Cardiac muscle cell (in vitro differentiated cells and primary cell): ENCODE measurements around the gene MTX2. TPM values are rescaled to one million over a fixed set of nuclear protein-coding genes. Genes with fewer than 3 reads are reported as not detected.
"Not testable (repeated sequence)": the region's sequence is repeated elsewhere in the genome, so short reads cannot be mapped to it uniquely, and the experiment has no call there.

Source experiments
- DNase-seq, 2 donors: peaks; one replicate each; pipeline versions ENCODE4 v3.0.0 to v3.0.0-alpha.2; 2010 to 2017; ENCODE audit warnings: low read depth in 1 of 2, low spot score in 1 of 2
- H3K27ac ChIP-seq: fragments of 200-600 bp; sonication (generic); 2 replicates; pipeline ENCODE4 v1.5.1; 2016
- H3K27me3 ChIP-seq: fragments of 200-600 bp; sonication (generic); 2 replicates; pipeline ENCODE4 v1.6.0; 2016; ENCODE audit warnings: control low read depth
- H3K36me3 ChIP-seq: fragments of 200-600 bp; sonication (generic); 2 replicates; pipeline ENCODE4 v1.5.1; 2016; ENCODE audit warnings: control low read depth
- H3K4me1 ChIP-seq: fragments of 200-600 bp; sonication (generic); 2 replicates; pipeline ENCODE4 v1.8.1; 2017; ENCODE audit warnings: low read depth, mild to moderate bottlenecking, mixed run types
- H3K4me3 ChIP-seq: fragments of 200-600 bp; sonication (generic); 2 replicates; pipeline ENCODE4 v1.5.1; 2016; ENCODE audit warnings: mild to moderate bottlenecking
- H3K9me3 ChIP-seq: fragments of 200-600 bp; sonication (generic); 2 replicates; pipeline ENCODE4 v1.5.1; 2017; ENCODE audit warnings: low read depth, mild to moderate bottlenecking, control low read depth
- CTCF ChIP-seq: IDR thresholded peaks from 2 replicates; pipeline ENCODE4 v1.5.1; 2012; ENCODE audit warnings: low read depth, mild to moderate bottlenecking, low read length
- polyA plus RNA-seq: library from polyadenylated mRNA; unstranded; fragments of >200 nt; fragmentation: Nextera tagmentation; extraction: Ambion mirVana; gene quantifications from 2 replicates; pipeline ENCODE4 v1.2.1, GENCODE V29; 2016
- total RNA-seq: library from RNA; depleted of rRNA; stranded (reverse); fragments of >200 nt; gene quantifications from 2 replicates; pipeline ENCODE4 v1.2.3, GENCODE V29; 2016

Gene MTX2
- total and polyA plus RNA-seq, 2 experiments from 2014 or later, result 50.9 to 124 TPM

GRCh38 chr2:176297067-176297466 is 27.8 kb downstream of the MTX2 start:
- Histone ChIP-seq H3K4me1 (peaks cover 3% of the 10 kb centered on the region), H3K9me3 (no peaks in the 10 kb centered on the region), H3K27me3 (no peaks in the 10 kb centered on the region), H3K27ac (no peak overlapping the region), H3K36me3 (peaks cover 13% of the 10 kb centered on the region), H3K4me3 (no peak overlapping the region)
- no peak for DNase-seq
- TF ChIP-seq CTCF, result no peak

GRCh38 chr2:176297737-176298136 is 28.5 kb downstream of the MTX2 start:
- H3K36me3 ChIP-seq, result peaks cover 13% of the 10 kb centered on the region
- no peak overlapping the region for H3K4me3 ChIP-seq
- no peaks in the 10 kb centered on the region for H3K27me3 ChIP-seq
- H3K9me3 ChIP-seq, result no peaks in the 10 kb centered on the region
- TF ChIP-seq CTCF, result no peak
- DNase-seq, result no peak
- H3K27ac ChIP-seq, result no peak overlapping the region
- H3K4me1 ChIP-seq, result peaks cover 3% of the 10 kb centered on the region

- H3K4me3 ChIP-seq, DNase-seq, H3K9me3 ChIP-seq, H3K4me1 ChIP-seq, H3K27ac ChIP-seq, H3K27me3 ChIP-seq, H3K36me3 ChIP-seq: not testable (repeated sequence)
These were observed 36.8 kb downstream of the MTX2 start for GRCh38 chr2:176306020-176306419.

DNA sequence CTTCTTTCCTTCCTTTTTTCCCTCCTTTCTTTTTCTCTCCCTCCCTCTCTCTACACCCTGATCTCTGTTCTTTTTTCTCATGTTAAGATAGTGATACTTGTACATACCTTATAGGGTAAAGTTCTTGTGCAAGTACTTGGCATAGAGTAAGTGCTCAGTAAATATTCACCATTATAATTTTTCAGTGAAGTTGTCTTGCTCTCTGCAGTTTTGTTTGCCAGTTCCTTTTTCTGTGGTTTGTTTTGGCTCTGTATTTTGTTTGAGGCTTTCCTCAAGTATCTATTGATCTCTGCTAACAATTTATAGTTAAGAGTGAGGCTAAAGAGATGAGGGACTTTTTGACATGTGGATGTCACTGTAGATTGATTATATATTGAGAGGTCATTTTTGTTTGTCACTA is 48.0 kb downstream of the MTX2 start:
- H3K9me3 ChIP-seq, result no peaks in the 10 kb centered on the region
- H3K4me3 ChIP-seq, result no peak overlapping the region
- H3K36me3 ChIP-seq, result no peaks in the 10 kb centered on the region
- no peak for TF ChIP-seq CTCF
- no peak overlapping the region for H3K27ac ChIP-seq
- H3K27me3 ChIP-seq, result no peaks in the 10 kb centered on the region
- no peaks in the 10 kb centered on the region for H3K4me1 ChIP-seq
- DNase-seq, result peak in 1 of 2 donors; percentile 33

DNA sequence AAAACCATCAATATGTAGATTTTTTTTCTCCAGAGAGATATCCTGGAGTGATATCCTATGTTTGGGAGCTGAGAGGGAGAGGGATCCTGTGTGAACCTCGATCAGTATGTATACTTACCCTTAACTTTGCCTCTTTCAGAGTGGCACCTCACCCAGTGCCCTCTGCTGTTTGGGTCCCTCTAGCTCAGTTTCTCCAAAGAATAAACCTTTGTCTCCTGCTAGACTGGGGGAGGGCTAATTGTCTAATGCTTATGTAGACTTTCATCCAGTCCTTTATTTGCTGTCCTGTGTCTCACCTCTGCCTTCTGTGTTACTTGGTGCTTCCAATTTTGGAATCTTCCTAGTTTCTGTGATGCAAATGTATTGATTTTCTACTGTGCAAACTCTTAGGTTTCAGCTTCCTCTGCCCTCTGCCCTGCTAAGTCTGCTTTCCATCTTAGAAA is 48.4 kb downstream of the MTX2 start:
- Histone ChIP-seq H3K27me3 (no peaks in the 10 kb centered on the region), H3K27ac (no peak overlapping the region), H3K9me3 (no peaks in the 10 kb centered on the region), H3K36me3 (no peaks in the 10 kb centered on the region), H3K4me3 (no peak overlapping the region), H3K4me1 (no peaks in the 10 kb centered on the region)
- DNase-seq, result no peak
- TF ChIP-seq CTCF, result no peak

- H3K9me3 ChIP-seq, result no peaks in the 10 kb centered on the region
- no peak overlapping the region for H3K4me3 ChIP-seq
- DNase-seq, result no peak
- no peak overlapping the region for H3K27ac ChIP-seq
- no peak for TF ChIP-seq CTCF
- H3K4me1 ChIP-seq, result no peaks in the 10 kb centered on the region
- H3K27me3 ChIP-seq, result no peaks in the 10 kb centered on the region
- H3K36me3 ChIP-seq, result peaks cover under 1% of the 10 kb centered on the region
These were observed 52.7 kb downstream of the MTX2 start for GRCh38 chr2:176321916-176322315.
